ENCODE results near the gene BAIAP2L1.

DNA sequence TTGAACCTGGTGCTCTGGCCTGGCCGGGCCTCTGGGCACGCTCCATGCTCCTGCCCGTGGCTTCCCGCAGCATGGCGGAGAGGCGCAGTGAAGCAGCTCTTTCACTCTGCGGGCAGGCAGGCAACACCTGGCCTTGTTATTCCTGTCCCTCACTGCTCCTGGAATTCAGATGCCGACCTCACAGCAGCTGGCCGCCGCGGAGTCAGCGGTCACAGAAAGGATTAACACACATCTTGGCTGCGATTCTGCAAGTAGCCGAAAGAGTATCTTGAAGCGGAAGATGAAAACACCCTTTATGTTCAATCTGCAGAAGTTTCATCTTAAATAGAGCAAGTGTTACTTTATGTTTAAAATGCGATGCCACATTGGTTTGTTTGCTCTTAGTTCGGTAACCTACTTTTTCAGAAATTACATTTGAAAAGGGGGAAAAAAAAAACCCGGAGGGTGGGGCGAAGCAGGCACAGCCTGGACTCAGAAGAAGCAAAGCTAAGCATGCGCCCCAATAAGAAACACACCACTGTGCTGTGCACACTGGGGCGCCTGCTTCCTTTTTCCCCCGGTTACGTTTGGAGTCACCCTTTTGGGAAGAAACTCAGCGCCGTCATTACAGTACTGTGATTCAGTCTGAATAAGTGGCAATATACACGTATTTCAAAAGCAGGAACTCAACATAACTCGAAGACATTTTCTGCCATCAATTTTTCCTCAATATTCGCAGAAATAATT lies 77.1 kb downstream of the BAIAP2L1 start:
- TF ChIP-seq CTCF (IDR thresholded peaks at IDR 0.05 in 2 of 3, conservative IDR thresholded peaks at IDR 0.05 in 1 of 3; ENCODE audit: insufficient read depth in 2 of 3, low read depth in 1 of 3, low read length in 3 of 3) (no peak), ZNF3 (CRISPR knock-in tag; IDR thresholded peaks at IDR 0.05) (no peak), HOMEZ (CRISPR knock-in tag; IDR thresholded peaks at IDR 0.05) (no peak), TBL1XR1 (IDR thresholded peaks at IDR 0.05; ENCODE audit: low read length in 2 of 2) (no peak), KDM4B (IDR thresholded peaks at IDR 0.05; ENCODE audit: borderline replicate concordance in 2 of 2, low read depth in 1 of 2) (no peak), ETS1 (conservative IDR thresholded peaks at IDR 0.05; ENCODE audit: control insufficient read depth, low read depth, low read length) (no peak), SRSF9 (IDR thresholded peaks at IDR 0.05; ENCODE audit: borderline replicate concordance, low read depth, low read length) (no peak), FOXK1 (CRISPR knock-in tag; IDR thresholded peaks at IDR 0.05; ENCODE audit: borderline replicate concordance) (no peak), POLR2AphosphoS5 (IDR thresholded peaks at IDR 0.05; ENCODE audit: control insufficient read depth, insufficient read depth, low read depth, low read length) (no peak)
